ENCODE data around the gene RYR1.
"Not testable (repeated sequence)": the region's sequence is repeated elsewhere in the genome, so short reads cannot be mapped to it uniquely, and the experiment has no call there.

RYR1 gene

DNA sequence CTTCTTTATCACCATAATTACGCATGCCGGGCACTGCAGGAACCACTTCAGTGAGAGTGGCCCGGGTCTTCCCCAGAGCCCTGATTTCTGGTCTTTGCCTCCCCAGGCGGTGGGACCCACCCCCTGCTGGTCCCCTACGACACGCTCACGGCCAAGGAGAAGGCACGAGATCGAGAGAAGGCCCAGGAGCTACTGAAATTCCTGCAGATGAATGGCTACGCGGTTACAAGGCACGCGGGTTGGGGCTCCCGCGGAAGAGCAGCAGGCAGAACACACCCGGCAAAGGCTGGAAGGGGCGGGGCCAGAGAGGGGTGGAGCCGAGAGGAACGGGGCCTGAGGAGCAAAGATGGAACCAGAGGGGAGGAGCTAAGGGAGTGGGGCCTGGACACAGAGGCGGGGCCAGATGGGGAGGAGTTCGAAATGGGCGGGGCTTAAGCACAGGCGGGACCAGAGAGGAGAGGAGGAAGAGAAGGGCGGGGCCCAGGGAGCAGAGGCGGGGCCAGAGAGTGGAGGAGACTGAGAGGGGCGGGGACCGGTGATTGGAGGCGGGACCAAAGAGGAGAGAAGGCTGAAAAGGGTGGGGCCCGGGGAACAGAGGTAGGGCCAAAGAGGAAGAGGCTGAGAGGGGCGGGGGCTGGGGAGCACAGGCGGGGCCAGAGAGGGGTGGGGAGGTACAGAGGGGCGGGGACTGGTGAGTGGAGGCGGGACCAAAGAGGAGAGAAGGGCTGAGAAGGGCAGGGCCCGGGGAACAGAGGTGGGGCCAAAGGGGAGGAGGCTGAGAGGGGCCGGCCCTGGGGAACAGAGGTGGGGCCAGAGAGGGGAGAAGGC is 73.4 kb downstream of the RYR1 start:
- no peaks in the 10 kb centered on the region for H3K36me3 ChIP-seq (ENCODE audit: insufficient read depth, low read length)
- 0 out of 2 replicates have a peak overlapping the region, but pooled peaks have one; percentile 15 for H3K4me3 ChIP-seq (ENCODE audit: low read depth, low read length)
- H3K27me3 ChIP-seq (ENCODE audit: insufficient read depth, low read length): no peaks in the 10 kb centered on the region
- peak overlapping the region; percentile 25 for H2AFZ ChIP-seq (ENCODE audit: low read length, unreplicated experiment)
- no peaks in the 10 kb centered on the region for H3K79me2 ChIP-seq (ENCODE audit: control insufficient read depth, insufficient read depth, low read length, unreplicated experiment)
- no peak overlapping the region for H3K27ac ChIP-seq (ENCODE audit: low read depth, low read length)
- H3K4me1 ChIP-seq (ENCODE audit: control insufficient read depth, insufficient read depth, low read length, unreplicated experiment): no peaks in the 10 kb centered on the region

DNA sequence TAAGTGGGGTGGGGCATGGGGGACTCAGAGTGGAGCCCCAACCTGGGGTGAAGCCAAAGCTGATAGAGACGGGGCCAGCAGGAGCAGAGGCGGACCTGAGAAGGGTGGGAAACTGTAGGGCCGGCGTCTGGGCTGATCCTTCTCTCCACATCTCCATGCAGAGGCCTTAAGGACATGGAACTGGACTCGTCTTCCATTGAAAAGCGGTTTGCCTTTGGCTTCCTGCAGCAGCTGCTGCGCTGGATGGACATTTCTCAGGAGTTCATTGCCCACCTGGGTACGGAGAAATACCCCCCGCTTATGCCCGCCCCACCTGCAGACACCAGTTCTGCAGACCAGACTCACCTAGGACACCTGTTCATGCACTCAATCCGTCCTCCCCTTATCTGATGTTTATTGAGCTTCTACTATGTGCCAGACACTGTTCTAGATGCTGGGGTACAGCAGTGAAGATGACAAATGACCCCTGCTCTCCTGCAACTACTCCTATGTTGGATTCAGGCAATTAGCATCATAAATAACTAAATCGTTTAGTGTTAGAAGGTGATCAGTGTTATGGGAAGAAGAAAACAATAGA is 74.1 kb downstream of the RYR1 start:
- Histone ChIP-seq H2AFZ (ENCODE audit: low read length, unreplicated experiment) (peak overlapping the region; percentile 25), H3K79me2 (ENCODE audit: control insufficient read depth, insufficient read depth, low read length, unreplicated experiment) (no peaks in the 10 kb centered on the region), H3K36me3 (ENCODE audit: insufficient read depth, low read length) (no peaks in the 10 kb centered on the region), H3K27me3 (ENCODE audit: insufficient read depth, low read length) (no peaks in the 10 kb centered on the region), H3K4me3 (ENCODE audit: low read depth, low read length) (no peak overlapping the region), H3K4me1 (ENCODE audit: control insufficient read depth, insufficient read depth, low read length, unreplicated experiment) (no peaks in the 10 kb centered on the region), H3K27ac (ENCODE audit: low read depth, low read length) (no peak overlapping the region)

DNA sequence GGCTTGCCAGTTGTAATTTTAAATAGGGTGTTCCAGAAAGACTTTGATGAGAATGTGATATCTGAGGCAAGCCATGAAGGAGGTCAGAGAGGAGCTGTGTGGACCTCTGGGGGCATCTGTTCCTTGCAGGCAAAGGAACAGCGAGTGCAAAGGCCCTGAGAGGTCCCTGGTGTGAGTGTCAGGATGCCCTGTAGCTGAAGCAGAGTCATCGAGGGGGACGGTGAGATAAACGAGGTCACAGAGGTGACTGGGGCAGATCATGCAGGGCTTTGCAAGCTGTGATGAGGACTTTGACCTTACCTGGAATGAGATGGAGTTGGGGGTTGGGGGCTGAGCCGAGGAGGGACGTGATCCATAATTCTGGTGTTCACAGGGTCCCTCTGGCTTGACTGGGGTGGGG is 75.0 kb downstream of the RYR1 start:
- H2AFZ ChIP-seq (ENCODE audit: low read length, unreplicated experiment): no peak overlapping the region
- no peaks in the 10 kb centered on the region for H3K27me3 ChIP-seq (ENCODE audit: insufficient read depth, low read length)
- H3K4me1 ChIP-seq (ENCODE audit: control insufficient read depth, insufficient read depth, low read length, unreplicated experiment): no peaks in the 10 kb centered on the region
- H3K36me3 ChIP-seq (ENCODE audit: insufficient read depth, low read length): no peaks in the 10 kb centered on the region
- no peak overlapping the region for H3K4me3 ChIP-seq (ENCODE audit: low read depth, low read length)
- no peaks in the 10 kb centered on the region for H3K79me2 ChIP-seq (ENCODE audit: control insufficient read depth, insufficient read depth, low read length, unreplicated experiment)
- no peak overlapping the region for H3K27ac ChIP-seq (ENCODE audit: low read depth, low read length)

DNA sequence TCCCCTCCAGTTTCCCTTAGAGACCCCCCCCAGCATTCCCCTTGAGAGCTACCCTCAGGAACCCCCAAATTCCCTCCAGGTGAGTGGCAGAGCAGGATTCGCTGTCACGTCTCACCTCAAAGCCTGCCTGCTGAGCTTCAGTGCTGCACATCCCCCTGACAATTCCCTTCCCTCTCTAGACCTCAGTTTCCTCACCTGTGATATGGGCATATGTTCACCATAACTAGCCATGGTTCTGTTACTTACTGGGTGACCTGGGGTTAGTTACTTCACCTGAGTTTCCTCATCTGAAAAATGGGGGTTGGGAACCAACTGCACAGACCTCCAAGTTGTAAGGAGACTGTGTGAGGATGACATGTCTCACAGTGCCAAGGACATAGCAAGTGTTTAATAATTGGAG is 75.5 kb downstream of the RYR1 start:
- Histone ChIP-seq H3K27ac (ENCODE audit: low read depth, low read length) (no peak overlapping the region), H3K36me3 (ENCODE audit: insufficient read depth, low read length) (no peaks in the 10 kb centered on the region), H3K79me2 (ENCODE audit: control insufficient read depth, insufficient read depth, low read length, unreplicated experiment) (no peaks in the 10 kb centered on the region), H3K4me1 (ENCODE audit: control insufficient read depth, insufficient read depth, low read length, unreplicated experiment) (no peaks in the 10 kb centered on the region), H3K4me3 (ENCODE audit: low read depth, low read length) (no peak overlapping the region), H3K27me3 (ENCODE audit: insufficient read depth, low read length) (no peaks in the 10 kb centered on the region), H2AFZ (ENCODE audit: low read length, unreplicated experiment) (no peak overlapping the region)

DNA sequence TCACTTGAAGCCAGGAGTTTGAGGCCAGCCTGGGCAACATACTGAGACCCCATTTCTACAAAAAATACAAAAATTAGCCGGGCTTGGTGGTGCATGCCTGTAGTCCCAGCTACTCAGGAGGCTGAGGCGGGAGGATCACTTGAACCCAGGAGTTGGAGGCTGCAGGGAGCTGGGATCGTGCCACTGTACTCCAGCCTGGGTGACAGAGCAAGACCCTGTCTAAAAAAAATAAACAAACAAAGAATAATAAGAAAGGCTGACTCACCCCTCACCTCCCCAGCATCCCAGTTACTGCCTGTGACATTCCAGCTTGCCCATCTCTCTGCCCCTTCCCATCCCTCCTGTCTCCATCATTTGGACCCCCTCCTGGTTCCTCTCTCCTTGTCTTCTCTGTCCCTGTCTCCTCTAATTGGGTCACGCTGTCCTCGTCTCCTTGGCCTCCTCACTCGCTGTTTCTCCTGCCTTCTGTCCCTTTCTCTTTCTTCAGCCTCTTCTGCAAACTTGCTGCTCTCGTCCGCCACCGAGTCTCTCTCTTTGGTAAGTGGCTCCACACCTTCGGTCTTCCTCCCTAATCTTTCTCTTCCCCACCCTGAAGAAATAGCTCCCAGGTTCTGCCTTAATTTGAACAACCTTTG is 77.7 kb downstream of the RYR1 start:
- Histone ChIP-seq H3K4me3 (ENCODE audit: low read depth, low read length) (no peak overlapping the region), H3K79me2 (ENCODE audit: control insufficient read depth, insufficient read depth, low read length, unreplicated experiment) (no peaks in the 10 kb centered on the region), H3K27me3 (ENCODE audit: insufficient read depth, low read length) (no peaks in the 10 kb centered on the region), H3K4me1 (ENCODE audit: control insufficient read depth, insufficient read depth, low read length, unreplicated experiment) (no peaks in the 10 kb centered on the region), H3K27ac (ENCODE audit: low read depth, low read length) (no peak overlapping the region), H3K36me3 (ENCODE audit: insufficient read depth, low read length) (no peaks in the 10 kb centered on the region), H2AFZ (ENCODE audit: low read length, unreplicated experiment) (no peak overlapping the region)

DNA sequence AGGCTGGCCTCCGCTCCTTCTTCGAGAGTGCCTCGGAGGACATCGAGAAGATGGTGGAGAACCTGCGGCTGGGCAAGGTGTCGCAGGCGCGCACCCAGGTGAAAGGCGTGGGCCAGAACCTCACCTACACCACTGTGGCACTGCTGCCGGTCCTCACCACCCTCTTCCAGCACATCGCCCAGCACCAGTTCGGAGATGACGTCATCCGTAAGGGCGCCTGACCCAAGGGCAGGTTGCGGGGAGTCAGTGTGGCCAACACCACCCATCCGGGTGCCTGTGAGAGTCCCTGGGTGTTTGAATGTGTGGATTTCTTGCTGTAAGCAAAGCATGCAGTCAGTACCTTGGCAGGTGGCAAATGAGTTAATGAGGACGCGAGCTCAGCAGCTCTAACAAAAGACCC is 78.8 kb downstream of the RYR1 start:
- Histone ChIP-seq H3K27ac (ENCODE audit: low read depth, low read length) (no peak overlapping the region), H3K27me3 (ENCODE audit: insufficient read depth, low read length) (no peaks in the 10 kb centered on the region), H3K36me3 (ENCODE audit: insufficient read depth, low read length) (no peaks in the 10 kb centered on the region), H2AFZ (ENCODE audit: low read length, unreplicated experiment) (no peak overlapping the region), H3K4me1 (ENCODE audit: control insufficient read depth, insufficient read depth, low read length, unreplicated experiment) (no peaks in the 10 kb centered on the region), H3K4me3 (ENCODE audit: low read depth, low read length) (no peak overlapping the region), H3K79me2 (ENCODE audit: control insufficient read depth, insufficient read depth, low read length, unreplicated experiment) (no peaks in the 10 kb centered on the region)

DNA sequence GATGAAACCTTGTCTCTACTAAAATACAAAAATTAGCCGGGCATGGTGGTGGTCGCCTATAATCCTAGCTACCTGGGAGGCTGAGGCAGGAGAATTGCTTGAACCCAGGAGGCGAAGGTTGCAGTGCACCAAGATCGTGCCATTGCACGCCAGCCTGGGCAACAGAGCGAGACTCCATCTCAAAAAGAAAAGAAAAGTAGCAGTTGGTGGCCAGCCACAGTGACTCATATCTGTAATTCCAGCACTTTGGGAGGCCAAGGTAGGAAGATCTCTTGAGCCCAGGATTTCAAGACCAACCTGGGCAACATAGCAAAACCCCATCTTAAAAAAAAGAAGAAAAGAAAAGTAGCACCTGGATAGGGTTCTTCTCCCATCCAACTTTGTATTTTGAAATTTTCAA is 79.7 kb downstream of the RYR1 start:
- H3K4me1 ChIP-seq (ENCODE audit: control insufficient read depth, insufficient read depth, low read length, unreplicated experiment); H3K27me3 ChIP-seq (ENCODE audit: insufficient read depth, low read length); H2AFZ ChIP-seq (ENCODE audit: low read length, unreplicated experiment); H3K27ac ChIP-seq (ENCODE audit: low read depth, low read length); H3K36me3 ChIP-seq (ENCODE audit: insufficient read depth, low read length); H3K4me3 ChIP-seq (ENCODE audit: low read depth, low read length); H3K79me2 ChIP-seq (ENCODE audit: control insufficient read depth, insufficient read depth, low read length, unreplicated experiment): not testable (repeated sequence)

DNA sequence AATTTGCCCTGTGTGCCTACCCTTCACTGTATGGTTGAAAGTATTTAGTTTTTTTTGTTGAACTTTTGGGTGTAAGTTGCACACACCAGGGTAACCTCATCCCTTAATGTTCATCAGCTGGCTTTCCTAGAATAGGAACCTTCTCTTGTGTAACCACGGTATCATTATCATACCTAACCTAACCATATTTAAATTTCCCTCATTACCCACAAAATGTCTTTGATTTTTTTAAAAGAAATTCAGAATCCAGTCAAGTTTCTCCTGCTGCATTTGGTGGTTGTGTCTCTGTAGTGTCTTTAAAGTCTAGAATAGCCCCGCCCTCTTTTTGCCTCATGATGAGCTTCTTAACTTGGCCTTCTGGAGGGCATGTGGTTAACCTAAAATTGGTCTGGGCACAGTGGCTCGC is 80.3 kb downstream of the RYR1 start:
- H3K36me3 ChIP-seq (ENCODE audit: insufficient read depth, low read length): no peaks in the 10 kb centered on the region
- no peak overlapping the region for H3K27ac ChIP-seq (ENCODE audit: low read depth, low read length)
- H3K4me3 ChIP-seq (ENCODE audit: low read depth, low read length): no peak overlapping the region
- no peaks in the 10 kb centered on the region for H3K4me1 ChIP-seq (ENCODE audit: control insufficient read depth, insufficient read depth, low read length, unreplicated experiment)
- no peaks in the 10 kb centered on the region for H3K79me2 ChIP-seq (ENCODE audit: control insufficient read depth, insufficient read depth, low read length, unreplicated experiment)
- H3K27me3 ChIP-seq (ENCODE audit: insufficient read depth, low read length): no peaks in the 10 kb centered on the region
- no peak overlapping the region for H2AFZ ChIP-seq (ENCODE audit: low read length, unreplicated experiment)

DNA sequence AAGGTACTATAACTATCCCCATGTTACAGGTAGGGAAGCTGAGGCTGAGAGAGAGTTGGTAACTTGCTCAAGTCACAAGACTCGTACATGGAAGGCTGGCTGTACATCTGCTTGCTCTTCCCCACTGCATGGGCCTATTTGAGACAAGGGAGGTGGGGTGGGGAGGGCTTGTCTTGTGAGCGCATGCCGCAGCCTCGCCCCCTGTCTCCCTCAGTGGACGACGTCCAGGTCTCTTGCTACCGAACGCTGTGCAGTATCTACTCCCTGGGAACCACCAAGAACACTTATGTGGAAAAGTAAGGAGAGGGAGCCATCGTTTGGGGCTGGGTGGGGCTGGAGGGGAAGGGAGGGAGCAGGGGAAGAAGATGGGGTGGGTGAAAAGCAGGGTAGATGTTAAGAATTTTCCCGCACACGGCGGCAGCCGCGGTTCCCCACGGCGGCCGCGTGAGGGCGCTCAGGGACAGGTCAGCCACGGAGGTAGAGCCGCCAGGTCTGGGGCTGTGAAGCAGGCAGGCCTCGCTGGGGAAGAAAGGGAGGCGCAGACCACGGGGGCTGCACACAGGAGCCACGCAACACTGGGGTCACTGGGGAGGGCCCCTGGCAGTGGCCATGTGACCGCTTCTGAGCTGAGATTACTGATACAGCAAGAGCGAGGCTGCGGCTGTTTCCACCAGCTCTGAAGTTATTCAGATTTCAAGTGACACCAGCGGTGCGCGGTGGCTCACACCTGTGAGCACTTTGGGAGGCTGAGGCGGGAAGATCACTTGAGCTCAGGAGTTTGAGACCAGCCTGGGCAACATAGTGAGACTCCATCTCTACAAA is 81.5 kb downstream of the RYR1 start:
- Histone ChIP-seq H3K4me3 (ENCODE audit: low read depth, low read length) (no peak overlapping the region), H3K4me1 (ENCODE audit: control insufficient read depth, insufficient read depth, low read length, unreplicated experiment) (no peaks in the 10 kb centered on the region), H3K36me3 (ENCODE audit: insufficient read depth, low read length) (no peaks in the 10 kb centered on the region), H3K79me2 (ENCODE audit: control insufficient read depth, insufficient read depth, low read length, unreplicated experiment) (no peaks in the 10 kb centered on the region), H2AFZ (ENCODE audit: low read length, unreplicated experiment) (no peak overlapping the region), H3K27me3 (ENCODE audit: insufficient read depth, low read length) (no peaks in the 10 kb centered on the region), H3K27ac (ENCODE audit: low read depth, low read length) (no peak overlapping the region)

DNA sequence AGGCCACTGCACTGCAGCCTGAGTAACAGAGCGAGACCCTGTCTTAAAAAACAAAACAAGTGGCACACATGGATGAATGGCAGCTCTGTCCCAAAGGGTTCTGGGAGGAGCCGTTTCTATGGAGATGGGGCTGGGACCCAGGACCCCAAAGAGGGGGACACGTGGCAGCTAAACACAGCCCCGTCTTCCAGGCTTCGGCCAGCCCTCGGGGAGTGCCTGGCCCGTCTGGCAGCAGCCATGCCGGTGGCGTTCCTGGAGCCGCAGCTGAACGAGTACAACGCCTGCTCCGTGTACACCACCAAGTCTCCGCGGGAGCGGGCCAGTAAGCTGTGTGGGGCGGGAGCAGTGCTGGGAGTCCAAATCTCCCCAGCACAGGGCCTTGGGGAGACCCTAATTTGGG is 82.4 kb downstream of the RYR1 start:
- Histone ChIP-seq H3K4me3 (ENCODE audit: low read depth, low read length) (no peak overlapping the region), H3K79me2 (ENCODE audit: control insufficient read depth, insufficient read depth, low read length, unreplicated experiment) (no peaks in the 10 kb centered on the region), H3K36me3 (ENCODE audit: insufficient read depth, low read length) (no peaks in the 10 kb centered on the region), H3K27me3 (ENCODE audit: insufficient read depth, low read length) (no peaks in the 10 kb centered on the region), H2AFZ (ENCODE audit: low read length, unreplicated experiment) (no peak overlapping the region), H3K27ac (ENCODE audit: low read depth, low read length) (no peak overlapping the region), H3K4me1 (ENCODE audit: control insufficient read depth, insufficient read depth, low read length, unreplicated experiment) (no peaks in the 10 kb centered on the region)

Measured in ACC112 (cell line).